Measurements from ENCODE around the gene ZFC3H1.
"Not testable (repeated sequence)": the region's sequence is repeated elsewhere in the genome, so short reads cannot be mapped to it uniquely, and the experiment has no call there.

The ZFC3H1 gene, protein sequence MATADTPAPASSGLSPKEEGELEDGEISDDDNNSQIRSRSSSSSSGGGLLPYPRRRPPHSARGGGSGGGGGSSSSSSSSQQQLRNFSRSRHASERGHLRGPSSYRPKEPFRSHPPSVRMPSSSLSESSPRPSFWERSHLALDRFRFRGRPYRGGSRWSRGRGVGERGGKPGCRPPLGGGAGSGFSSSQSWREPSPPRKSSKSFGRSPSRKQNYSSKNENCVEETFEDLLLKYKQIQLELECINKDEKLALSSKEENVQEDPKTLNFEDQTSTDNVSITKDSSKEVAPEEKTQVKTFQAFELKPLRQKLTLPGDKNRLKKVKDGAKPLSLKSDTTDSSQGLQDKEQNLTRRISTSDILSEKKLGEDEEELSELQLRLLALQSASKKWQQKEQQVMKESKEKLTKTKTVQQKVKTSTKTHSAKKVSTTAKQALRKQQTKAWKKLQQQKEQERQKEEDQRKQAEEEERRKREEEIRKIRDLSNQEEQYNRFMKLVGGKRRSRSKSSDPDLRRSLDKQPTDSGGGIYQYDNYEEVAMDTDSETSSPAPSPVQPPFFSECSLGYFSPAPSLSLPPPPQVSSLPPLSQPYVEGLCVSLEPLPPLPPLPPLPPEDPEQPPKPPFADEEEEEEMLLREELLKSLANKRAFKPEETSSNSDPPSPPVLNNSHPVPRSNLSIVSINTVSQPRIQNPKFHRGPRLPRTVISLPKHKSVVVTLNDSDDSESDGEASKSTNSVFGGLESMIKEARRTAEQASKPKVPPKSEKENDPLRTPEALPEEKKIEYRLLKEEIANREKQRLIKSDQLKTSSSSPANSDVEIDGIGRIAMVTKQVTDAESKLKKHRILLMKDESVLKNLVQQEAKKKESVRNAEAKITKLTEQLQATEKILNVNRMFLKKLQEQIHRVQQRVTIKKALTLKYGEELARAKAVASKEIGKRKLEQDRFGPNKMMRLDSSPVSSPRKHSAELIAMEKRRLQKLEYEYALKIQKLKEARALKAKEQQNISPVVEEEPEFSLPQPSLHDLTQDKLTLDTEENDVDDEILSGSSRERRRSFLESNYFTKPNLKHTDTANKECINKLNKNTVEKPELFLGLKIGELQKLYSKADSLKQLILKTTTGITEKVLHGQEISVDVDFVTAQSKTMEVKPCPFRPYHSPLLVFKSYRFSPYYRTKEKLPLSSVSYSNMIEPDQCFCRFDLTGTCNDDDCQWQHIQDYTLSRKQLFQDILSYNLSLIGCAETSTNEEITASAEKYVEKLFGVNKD (N-terminal part only)

DNA sequence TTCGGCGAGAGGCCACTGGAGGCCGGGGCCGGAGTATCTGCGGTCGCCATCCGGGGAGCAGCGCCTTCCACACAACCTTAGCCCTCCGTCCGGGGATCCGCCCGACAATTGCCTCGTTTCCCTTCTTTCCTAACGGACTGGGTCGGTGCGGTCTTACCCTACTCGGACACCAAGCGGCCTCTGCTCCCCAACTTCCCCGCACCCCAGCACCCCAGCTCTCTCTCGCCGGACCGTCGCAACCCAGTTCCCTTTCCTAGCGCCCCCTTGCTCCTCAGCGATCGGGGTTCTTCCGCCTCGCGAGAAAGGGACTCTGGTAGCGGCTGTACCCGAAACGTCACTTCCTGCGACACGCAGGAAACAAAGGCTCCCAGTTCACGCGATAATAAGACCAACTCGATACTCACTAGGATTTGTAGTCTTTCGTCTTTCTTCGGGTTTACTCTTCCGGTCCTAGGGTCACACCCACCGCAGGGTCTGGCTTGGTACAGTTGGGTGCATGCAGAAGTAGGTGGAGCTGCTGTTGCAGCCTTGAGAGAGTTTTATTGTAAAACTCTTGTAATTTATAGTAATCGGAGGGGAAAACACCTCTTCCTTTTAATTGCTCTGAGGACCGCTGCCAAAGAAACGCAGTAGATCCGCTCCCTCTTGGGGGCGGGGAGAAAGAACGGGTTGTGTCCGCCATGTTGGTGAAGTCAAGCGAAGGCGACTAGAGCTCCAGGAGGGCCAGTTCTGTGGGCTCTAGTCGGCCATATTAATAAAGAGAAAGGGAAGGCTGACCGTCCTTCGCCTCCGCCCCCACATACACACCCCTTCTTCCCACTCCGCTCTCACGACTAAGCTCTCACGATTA, at the start of gene ZFC3H1, which contains the start of gene THAP2:
TSS of gene ZFC3H1 (minus strand) at position 288 of the 850 bp plus-strand sequence. CDS start at position 50, 238 bp downstream.
TSS of gene THAP2 (plus strand) at position 741 of the 850 bp plus-strand sequence. CDS start 209 bp downstream, outside the sequence.
- peak; percentile 100 for DNase-seq

DNA sequence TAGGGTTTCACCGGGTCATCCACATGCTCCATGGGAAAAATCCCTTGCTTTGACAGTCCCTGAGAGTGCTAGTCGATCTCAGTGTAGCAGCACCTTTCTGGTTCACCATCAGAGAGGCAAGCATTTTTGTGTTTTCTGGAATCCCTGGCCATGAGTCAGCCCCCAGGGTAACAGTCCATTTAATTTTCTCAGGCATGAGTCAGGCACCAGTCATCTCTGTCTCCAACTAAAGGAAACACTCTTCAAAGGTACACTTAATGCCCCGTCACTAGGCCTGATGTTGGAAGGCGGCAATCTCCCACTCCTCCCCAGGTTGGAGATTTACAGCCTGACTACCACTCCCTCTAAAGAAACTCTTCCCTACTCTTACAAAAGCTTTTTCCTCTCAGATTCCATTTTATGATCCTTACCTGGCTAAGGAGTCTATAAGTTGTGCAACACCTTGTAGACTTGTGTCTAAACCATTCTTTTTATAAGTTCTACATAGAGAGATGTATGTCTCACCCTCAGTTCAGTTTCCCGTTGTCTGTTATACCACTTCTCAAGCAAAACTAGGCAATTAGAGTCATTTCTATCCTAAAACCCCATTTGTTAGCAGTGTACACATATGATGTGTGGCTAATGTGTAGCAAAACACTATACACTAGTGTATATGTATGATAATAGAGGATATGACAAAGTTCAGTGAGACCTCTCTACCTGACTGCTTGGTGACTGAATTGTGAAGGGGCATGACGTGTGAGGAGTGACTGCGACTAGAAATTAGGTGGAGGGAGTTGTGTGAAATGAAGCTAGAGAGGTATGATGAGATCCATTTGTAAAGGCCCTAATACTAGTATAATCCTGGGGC, 46.9 kb upstream of the ZFC3H1 start:
- DNase-seq: no peak

DNA sequence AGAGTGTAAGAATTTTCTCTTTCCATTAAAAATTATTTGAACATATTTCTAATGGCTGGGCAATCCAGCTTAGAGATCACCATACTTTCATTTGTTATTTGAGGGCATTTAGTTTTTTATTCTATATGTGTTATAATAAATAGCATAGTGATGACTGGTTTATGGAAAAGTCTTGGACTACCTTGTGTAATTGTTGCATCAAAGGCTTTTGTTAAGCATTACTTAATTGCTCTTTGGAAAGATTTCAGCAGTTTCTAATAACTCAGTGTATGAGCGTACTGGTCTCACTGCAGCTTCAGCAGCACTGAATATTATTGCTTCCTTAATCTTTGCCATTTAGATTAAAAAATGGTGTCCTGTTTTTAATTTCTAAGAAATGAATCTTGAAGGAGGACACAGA, 45.0 kb upstream of the ZFC3H1 start:
- no peak for DNase-seq

DNA sequence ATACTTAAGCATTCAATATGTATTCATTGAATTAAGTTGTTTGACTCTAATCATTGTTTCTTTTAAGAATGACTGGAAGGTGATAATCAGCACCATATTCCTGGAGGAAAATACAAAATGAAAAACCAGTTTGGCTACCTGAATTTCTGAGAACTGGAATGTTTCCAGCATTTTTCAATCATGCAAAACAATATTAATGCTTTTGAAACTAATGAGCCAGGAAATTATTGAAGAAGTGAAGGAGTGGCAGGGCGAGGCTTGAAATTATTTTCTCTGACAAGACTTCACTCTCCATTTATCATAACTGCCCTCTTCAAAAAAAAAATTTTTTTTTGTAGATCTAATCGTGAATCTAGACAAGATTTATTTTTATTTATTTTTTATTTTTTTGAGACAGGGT, 41.3 kb upstream of the ZFC3H1 start:
- no peak for DNase-seq

DNA sequence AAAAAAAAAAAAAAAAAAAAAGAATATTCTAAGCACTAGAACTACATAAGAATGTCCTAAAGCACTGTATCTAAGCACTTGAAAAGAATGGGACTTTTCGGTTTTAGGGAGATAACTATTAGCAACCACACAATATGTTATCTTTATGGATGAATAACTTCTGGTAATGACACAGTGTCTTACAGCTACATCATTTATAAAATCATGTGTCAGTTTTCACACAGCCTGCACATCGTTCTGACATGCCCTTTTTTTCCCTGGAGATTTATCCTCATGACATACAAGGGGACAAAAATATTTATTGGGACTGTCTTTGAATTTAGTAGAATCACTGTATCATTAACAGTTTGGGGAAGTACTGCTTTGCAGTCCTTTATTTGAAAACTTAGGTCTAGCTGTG, 39.6 kb upstream of the ZFC3H1 start:
- no peak for DNase-seq

DNA sequence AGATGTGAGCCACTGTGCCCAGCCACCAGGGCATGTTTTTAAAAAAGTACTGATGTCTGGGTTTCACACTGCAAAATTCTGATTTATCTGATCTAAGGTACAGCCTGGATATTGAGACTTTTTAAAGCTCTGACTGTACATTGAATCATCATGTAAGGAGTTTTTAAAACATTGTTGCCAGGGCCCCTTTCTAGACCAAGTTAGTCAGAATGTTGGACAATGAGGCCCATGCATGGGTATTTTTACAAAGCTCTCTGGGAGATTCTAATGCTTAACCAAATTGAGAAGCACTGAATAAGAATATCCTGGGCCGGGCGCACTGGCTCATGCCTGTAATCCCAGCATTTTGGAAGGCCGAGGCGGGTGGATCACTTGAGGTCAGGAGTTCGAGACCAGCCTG, 38.9 kb upstream of the ZFC3H1 start:
- DNase-seq: no peak

DNA sequence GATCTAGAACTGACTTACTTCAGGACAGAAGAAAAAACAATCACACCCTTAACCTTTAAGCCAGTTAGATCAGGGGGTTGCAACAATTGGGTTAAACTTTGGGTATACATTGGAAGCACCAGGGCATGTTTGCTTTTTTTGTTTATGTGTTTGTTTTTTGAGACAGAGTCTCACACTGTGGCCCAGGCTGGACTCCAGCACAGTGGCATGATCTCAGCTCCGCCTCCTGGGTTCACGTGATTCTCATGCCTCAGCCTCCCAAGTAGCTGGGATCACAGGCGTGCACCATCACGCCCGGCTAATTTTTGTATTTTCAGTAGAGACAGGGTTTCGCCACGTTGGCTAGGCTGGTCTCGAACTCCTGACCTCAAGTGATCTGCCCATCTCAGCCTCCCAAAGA, 38.5 kb upstream of the ZFC3H1 start:
- not testable (repeated sequence) for DNase-seq

DNA sequence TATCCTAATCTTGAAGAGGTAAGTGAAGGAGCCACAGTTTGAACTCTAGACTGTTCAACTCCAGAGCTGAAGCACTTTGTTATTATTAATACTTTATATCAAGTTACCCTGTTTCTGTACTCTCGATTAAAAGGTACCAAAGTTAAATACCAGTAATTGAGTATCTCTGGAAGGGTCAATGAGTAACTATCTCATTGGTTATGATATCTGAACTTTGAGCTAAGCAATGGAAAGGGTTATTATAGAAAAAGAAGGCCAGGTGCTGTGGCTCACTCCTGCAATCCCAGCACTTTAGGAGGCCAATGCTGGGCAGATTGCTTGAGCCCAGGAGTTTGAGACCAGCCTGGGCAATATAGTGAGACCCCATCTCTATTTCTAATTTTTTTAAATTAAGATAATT, 32.1 kb upstream of the ZFC3H1 start:
- DNase-seq: no peak

DNA sequence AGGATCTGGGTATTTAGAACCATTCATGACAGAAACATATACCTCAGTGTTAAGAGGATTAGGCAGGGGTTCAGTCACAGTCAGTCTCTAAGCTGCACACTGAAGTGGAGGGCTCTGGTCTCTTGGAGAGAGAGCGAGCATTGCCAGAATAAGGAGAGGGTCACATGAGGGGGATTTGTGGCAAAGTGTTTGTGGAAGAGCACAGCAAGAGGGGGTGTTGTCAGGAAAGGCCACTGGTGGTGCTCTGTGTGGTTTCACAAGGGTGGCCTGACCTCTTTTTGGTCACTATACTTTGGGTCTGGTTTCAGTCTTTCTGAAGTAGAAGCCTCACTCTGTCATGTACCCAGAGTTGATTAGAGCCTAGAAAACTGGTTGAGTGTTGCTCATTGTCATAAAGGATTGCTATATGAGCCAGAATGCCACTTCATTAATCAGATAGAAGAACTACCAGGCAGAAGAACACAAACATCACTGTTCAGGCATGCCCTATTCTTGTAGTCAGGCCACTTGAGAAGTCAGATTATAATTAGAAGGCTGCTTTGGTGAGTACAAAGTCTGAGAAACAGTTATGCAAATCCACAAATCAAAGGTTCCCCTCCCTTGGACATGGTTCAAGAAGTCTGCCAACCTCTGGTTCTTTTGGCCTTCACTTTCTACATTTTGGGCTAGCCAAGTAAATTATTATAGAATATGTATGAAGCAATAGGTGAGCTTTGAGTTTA, 30.6 kb upstream of the ZFC3H1 start:
- no peak for DNase-seq

DNA sequence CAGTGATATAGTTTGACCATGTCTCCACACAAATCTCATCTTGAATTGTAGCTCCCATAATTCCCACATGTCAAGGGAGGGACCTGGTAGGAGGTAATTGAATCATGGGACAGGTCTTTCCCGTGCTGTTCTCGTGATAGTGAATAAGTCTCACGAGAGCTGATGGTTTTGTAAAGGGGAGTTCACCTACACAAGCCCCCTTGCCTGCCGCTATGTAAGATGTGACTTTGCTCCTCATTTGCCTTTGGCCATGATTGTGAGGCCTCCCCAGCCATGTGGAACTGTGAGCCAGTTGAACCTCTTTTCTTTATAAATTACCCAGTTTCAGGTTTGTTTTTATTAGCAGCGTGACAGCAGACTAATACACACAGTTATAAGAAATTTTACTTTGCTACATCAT, 30.0 kb upstream of the ZFC3H1 start:
- not testable (repeated sequence) for DNase-seq

DNA sequence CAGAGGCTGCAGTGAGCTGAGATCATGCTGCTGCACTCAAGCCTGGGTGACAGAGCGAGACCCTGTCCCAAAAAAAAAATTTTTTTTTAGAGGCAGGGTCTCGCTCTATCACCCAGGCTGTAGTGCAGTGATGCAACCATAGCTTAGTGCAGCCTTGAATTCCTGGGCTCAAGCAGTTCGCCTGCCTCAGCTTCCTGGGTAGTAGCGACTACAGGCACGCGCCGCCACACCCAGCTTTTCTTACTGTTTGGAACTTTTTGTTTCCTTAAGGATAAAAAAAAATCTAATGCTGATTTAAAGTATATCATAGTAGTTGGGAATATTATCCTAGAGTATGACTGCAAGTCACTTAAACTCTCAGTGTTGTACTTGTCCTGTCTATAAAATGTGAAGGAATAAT, 29.5 kb upstream of the ZFC3H1 start:
- no peak for DNase-seq

DNA sequence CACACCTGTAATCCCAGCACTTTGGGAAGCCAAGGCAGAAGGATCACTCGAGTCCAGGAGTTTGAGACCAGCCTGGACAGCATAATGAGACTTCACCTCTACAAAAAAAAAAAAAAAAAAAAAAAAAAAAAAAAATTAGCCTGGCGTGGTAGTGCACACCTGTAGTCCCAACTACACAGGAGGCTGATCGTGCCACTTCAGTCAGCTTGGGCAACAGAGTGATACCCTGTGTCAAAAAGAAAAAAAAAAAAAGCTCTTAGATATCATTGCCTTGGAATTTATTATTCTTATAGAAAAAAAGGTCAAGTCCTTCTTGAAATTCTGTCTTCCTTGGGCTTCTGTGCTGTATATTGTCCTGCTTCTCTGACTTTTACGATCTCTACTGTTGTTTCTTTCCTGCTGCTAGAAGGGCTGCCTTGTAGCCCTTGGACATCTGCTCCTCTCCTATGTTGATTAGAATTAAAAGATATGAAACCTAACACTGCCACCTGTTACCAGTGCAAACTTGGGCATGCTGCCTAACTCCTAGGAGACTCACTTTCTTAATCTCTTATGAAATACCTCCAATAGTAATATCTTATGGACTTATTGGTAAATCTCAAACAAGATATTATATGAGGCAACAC, 28.0 kb upstream of the ZFC3H1 start:
- no peak for DNase-seq

DNA sequence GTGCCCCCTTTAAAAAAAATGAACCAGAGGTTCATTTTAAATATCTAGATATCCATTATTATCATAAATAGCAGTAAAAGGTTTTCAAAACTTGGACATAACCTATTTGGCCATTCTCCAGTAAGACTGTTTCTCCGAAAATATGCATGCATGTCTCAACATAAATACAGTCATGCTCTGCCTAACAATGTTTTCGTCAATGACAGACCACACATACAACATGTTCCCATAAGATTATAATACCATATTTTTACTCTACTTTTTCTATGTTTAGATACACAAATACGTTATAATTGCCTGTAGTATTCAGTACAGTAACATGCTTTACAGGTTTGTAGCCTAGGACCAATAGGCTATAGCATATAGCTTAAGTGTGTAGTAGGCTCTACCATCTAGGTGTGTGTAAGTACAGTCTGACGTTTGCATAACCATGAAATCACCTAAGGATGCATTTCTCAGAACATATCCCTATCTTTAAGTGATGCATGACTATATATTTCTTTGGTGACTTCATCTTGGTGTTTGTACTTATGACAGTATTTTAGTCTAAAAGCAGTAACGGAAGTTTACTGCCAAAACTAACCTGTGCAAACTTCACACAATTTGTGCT, 25.4 kb upstream of the ZFC3H1 start:
- no peak for DNase-seq

DNA sequence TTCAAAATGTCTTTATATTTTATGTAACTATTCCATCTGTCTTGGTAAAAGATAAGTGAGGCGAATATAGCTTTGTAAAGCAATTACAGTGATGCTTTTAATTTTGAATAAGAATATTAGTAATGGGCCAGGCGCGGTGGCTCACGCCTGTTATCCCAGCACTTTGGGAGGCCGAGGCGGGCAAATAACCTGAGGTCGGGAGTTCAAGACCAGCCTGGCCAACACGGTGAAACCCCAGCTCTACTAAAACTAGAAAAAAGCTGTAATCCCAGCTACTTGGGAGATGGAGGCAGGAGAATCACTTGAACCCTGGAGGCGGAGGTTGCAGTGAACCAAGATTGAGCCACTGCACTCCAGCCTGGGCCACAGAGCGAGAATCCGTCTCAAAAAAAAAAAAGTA, 23.5 kb upstream of the ZFC3H1 start:
- DNase-seq: not testable (repeated sequence)

DNA sequence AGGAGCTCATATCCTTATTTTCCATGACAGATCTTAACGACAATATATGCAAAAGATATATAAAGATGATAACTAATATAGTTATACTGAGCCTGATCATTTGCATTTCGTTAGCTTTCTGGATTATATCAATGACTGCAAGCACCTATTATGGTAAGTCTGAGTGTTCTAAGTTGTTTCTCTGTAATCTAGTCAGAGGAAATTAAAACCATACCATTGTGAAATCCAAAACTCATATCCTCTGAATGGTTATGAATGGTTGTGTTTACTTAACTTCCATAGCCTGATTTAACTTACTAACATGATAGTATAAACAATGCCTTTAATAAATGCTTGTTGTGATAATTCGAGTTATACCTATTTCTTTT, 23.0 kb upstream of the ZFC3H1 start:
- no peak for DNase-seq

DNA sequence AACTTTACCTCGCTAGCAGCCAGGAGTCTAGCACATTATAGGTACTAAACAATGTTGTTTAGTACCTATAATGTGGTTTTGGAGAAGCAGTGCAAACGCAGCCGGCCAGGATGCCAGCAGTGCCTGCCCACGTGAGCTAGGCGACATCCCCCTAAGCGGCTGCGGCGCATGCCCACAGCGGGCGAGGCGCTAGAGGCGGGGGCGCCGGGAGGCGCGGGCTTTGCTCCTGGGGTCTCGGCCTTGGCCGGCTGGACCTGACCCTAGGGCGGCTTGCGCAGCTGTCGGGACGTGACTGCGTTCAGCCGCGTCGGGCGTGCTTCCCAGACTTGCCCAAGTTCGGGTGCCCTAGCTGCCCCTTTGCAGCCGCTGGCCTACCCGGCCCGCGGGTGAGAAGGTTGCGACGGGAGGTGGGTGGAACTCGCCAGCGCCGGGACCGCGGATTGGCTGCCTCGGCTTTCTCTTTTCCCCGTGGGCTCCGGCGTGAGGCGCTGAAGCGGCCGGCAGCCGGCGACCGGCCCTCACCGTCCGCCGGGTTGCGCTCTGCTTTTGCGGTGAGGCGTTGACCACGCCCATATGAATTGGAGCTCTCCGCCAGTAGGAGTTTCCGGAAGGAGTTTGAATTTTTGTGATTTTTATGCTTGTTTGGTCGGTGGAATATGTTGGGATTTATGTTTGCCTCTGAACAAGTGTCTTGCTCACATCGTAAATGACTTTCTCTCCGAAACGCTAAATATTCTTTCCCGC, 22.4 kb upstream of the ZFC3H1 start, which contains the start of gene TMEM19:
TSS of gene TMEM19 (plus strand) at position 169 of the 744 bp plus-strand sequence. CDS start 599 bp downstream, outside the sequence.
- DNase-seq: peak; percentile 85 to 86

DNA sequence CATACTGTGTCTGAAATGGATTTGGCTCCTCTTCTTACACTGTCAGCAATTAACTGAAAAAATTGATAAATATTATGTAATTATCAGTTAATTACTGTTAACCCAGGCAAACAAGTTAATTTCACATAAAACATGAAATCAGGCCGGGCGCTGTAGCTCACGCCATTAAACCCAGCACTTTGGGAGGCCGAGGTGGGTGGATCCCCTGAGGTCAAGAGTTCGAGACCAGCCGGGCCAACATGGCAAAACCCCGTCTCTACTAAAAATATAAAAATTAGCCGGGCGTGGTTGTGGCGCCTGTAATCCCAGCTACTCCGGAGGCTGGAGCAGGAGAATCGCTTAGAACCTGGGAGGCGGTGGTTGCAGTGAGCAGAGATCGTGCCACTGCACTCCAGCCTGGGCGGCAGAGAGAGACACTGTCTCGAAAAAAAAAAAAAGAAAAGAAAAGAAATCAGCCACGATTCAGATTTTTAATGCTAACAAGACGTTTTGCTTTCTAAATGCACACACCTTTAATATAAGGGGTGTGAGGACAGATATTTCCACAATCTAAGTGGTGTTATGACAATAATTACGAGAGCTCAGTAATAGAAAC, 21.8 kb upstream of the ZFC3H1 start:
- no peak for DNase-seq

DNA sequence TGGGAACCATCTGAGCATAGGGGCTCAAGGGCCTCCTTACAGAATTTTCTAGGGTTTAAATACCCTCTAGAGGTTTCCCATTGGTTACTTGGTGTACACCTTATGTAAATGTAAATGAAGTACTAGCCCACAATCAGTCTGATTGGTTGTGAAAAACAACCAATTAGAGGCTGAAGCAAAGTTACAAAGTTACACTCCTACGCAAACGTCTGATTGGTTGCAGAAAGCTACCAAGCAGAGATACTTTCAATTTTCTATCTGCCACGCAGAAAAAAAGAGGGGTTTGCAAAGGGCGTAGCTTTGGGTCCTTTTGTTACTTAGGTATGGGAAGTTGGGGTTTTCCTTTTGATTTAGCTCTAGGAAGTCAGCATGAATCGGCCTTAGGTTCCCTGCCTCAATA, 20.4 kb upstream of the ZFC3H1 start:
- DNase-seq: no peak
